Fibroblast of mammary gland (primary cell): Measurements from ENCODE around the gene SERPINA9.

Experiments used
- DNase-seq: peaks from one replicate; pipeline ENCODE4 v3.0.0-alpha.2; 2010; ENCODE audit warnings: low read depth
- H3K4me3 ChIP-seq: 2 replicates; pipeline ENCODE4 v1.5.1; 2011; ENCODE audit warnings: low read depth, mild to moderate bottlenecking, low read length, moderate library complexity; ENCODE audit not compliant: control insufficient read depth
- CTCF ChIP-seq: conservative IDR thresholded peaks from 2 replicates; pipeline ENCODE4 v1.5.1; 2011; ENCODE audit warnings: low read depth, low read length, inconsistent platforms; ENCODE audit not compliant: control insufficient read depth, insufficient read depth

SERPINA9 gene

GRCh38 chr14:94447206-94447605 lies 28.8 kb downstream of the SERPINA9 start:
- TF ChIP-seq CTCF: no peak
- H3K4me3 ChIP-seq: no peak overlapping the region
- DNase-seq: no peak

- H3K4me3 ChIP-seq: no peak overlapping the region
- TF ChIP-seq CTCF: no peak
- DNase-seq: no peak
These were observed 29.9 kb downstream of the SERPINA9 start for GRCh38 chr14:94446126-94446525.

GRCh38 chr14:94445003-94445402 lies 31.0 kb downstream of the SERPINA9 start:
- no peak overlapping the region for H3K4me3 ChIP-seq
- no peak for TF ChIP-seq CTCF
- no peak for DNase-seq

- H3K4me3 ChIP-seq: no peak overlapping the region
- DNase-seq: no peak
- no peak for TF ChIP-seq CTCF
These were observed 34.3 kb downstream of the SERPINA9 start for GRCh38 chr14:94441531-94442205.

- no peak for DNase-seq
- no peak overlapping the region for H3K4me3 ChIP-seq
- TF ChIP-seq CTCF: no peak
These were observed 34.9 kb downstream of the SERPINA9 start for GRCh38 chr14:94441130-94441529.

GRCh38 chr14:94439453-94440057 lies 36.4 kb downstream of the SERPINA9 start:
- no peak for DNase-seq
- TF ChIP-seq CTCF: no peak
- H3K4me3 ChIP-seq: no peak overlapping the region
